Type B pancreatic cell (in vitro differentiated cells): ENCODE data around the gene ZCCHC24. TPM values are rescaled to one million over a fixed set of nuclear protein-coding genes. Genes with fewer than 3 reads are reported as not detected.

Experiments used
- DNase-seq: peaks from one replicate; pipeline ENCODE4 v3.0.0; 2021; ENCODE audit warnings: mixed read lengths; ENCODE audit not compliant: unreplicated experiment; ENCODE audit errors: extremely low spot score
- H3K27ac Mint-ChIP-seq: 2 replicates; pipeline ENCODE4 v1.8.0; 2021; ENCODE audit warnings: mild to moderate bottlenecking, mixed read lengths
- H3K27me3 Mint-ChIP-seq: 2 replicates; pipeline ENCODE4 v1.8.0; 2021; ENCODE audit warnings: mixed read lengths
- H3K36me3 Mint-ChIP-seq: 2 replicates; pipeline ENCODE4 v1.8.0; 2021; ENCODE audit warnings: mixed read lengths
- H3K4me1 Mint-ChIP-seq: one replicate; pipeline ENCODE4 v1.8.0; 2021; ENCODE audit warnings: mixed read lengths; ENCODE audit not compliant: unreplicated experiment
- H3K4me3 Mint-ChIP-seq: 2 replicates; pipeline ENCODE4 v1.8.0; 2021; ENCODE audit warnings: mild to moderate bottlenecking, mixed read lengths
- H3K9me3 Mint-ChIP-seq: 2 replicates; pipeline ENCODE4 v1.8.0; 2021; ENCODE audit warnings: mixed read lengths
- CTCF ChIP-seq: fragments of 200-600 bp; sonication (generic); conservative IDR thresholded peaks from 2 replicates; pipeline ENCODE4 v1.5.0; 2021; ENCODE audit warnings: antibody characterized with exemption, mild to moderate bottlenecking
- total RNA-seq: library from RNA; stranded (reverse); gene quantifications from 2 replicates; pipeline ENCODE4 v1.2.1, GENCODE V29; 2021; ENCODE audit warnings: low replicate concordance

Gene ZCCHC24
- total RNA-seq, 1 donor from 2014 or later: 29.1 TPM

DNA sequence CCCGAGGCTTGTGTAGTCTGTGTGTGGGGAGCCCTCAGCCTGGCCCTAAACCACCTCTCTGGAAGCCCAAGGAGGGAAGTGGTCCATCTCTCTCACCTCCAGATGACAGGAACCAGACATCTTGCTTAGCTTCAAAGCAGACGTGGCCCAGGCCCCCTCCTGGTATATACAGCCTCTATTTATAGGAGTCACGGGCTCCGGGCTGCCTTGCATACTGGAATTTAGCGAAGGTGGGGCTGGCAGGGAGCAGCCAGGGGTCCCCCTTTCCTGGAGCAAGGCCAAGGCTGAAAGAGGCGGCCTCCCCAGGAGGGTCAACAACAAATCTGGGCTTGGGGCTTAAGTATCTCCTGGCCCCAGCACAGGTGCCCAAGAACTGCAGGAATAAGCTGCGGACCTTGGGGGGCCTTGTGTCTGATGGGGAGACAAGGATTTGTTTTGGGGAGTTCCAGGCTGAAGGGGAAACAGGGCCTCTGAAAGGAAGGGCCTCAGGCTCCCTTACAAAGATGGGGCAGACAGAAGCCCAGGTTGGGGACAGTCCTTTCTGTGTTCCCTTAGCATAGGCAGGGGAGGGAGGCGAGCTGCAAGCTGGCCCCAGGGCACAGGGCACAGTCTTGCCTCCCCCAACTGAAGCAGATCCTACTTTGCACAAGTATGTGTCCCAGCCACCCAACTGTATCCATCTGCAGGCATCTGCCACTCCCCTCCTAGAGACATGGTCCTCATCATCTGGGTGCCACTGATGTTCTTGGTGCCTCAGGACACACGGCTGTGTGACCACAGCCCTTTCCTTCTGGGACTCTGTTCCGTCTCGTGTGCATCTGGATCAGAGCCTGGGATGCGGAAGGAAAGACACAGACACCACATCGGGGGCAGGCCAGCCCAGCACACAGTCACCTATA is 11.9 kb downstream of the ZCCHC24 start:
- Mint-ChIP-seq H3K4me1 (peaks cover 42% of the 10 kb centered on the region), H3K36me3 (no peaks in the 10 kb centered on the region), H3K27me3 (no peaks in the 10 kb centered on the region), H3K4me3 (no peak overlapping the region), H3K27ac (no peak overlapping the region), H3K9me3 (no peaks in the 10 kb centered on the region)
- TF ChIP-seq CTCF: no peak
- DNase-seq: no peak

- Mint-ChIP-seq H3K4me3 (no peak overlapping the region), H3K27me3 (no peaks in the 10 kb centered on the region), H3K36me3 (peaks cover 12% of the 10 kb centered on the region), H3K9me3 (peaks cover 10% of the 10 kb centered on the region), H3K27ac (no peak overlapping the region), H3K4me1 (peaks cover 28% of the 10 kb centered on the region)
- TF ChIP-seq CTCF: no peak
- no peak for DNase-seq
These were observed 13.3 kb downstream of the ZCCHC24 start for GRCh38 chr10:79431891-79432831.

- no peaks in the 10 kb centered on the region for H3K27me3 Mint-ChIP-seq
- H3K27ac Mint-ChIP-seq: no peak overlapping the region
- TF ChIP-seq CTCF: no peak
- H3K9me3 Mint-ChIP-seq: peaks cover 10% of the 10 kb centered on the region
- peaks cover 19% of the 10 kb centered on the region for H3K36me3 Mint-ChIP-seq
- H3K4me3 Mint-ChIP-seq: no peak overlapping the region
- no peak for DNase-seq
- H3K4me1 Mint-ChIP-seq: peaks cover 26% of the 10 kb centered on the region
These were observed 14.0 kb downstream of the ZCCHC24 start for GRCh38 chr10:79431428-79431827.

GRCh38 chr10:79430936-79431335 is 14.5 kb downstream of the ZCCHC24 start:
- Mint-ChIP-seq H3K36me3 (peaks cover 24% of the 10 kb centered on the region), H3K27me3 (no peaks in the 10 kb centered on the region), H3K4me1 (peaks cover 21% of the 10 kb centered on the region), H3K4me3 (no peak overlapping the region), H3K9me3 (peaks cover 10% of the 10 kb centered on the region), H3K27ac (no peak overlapping the region)
- no peak for DNase-seq
- no peak for TF ChIP-seq CTCF

GRCh38 chr10:79430325-79430905 is 15.0 kb downstream of the ZCCHC24 start:
- peaks cover 24% of the 10 kb centered on the region for H3K36me3 Mint-ChIP-seq
- H3K4me3 Mint-ChIP-seq: no peak overlapping the region
- H3K4me1 Mint-ChIP-seq: peaks cover 17% of the 10 kb centered on the region
- H3K27ac Mint-ChIP-seq: no peak overlapping the region
- no peaks in the 10 kb centered on the region for H3K27me3 Mint-ChIP-seq
- DNase-seq: no peak
- TF ChIP-seq CTCF: no peak
- peaks cover 10% of the 10 kb centered on the region for H3K9me3 Mint-ChIP-seq
